Hepatocyte (in vitro differentiated cells): ENCODE results near the gene B4GALT4. TPM values are rescaled to one million over a fixed set of nuclear protein-coding genes. Genes with fewer than 3 reads are reported as not detected.
A peak's percentile ranks its signal among the peaks of the same experiment; 100 is the strongest.

Experiments used
- DNase-seq: peaks from one replicate; pipeline ENCODE4 v3.0.0-alpha.2; 2016; ENCODE audit warnings: low spot score
- H2AFZ ChIP-seq: fragments of 200-600 bp; sonication (generic); 2 replicates; pipeline ENCODE4 v1.6.0; 2016; ENCODE audit warnings: antibody characterized with exemption, mild to moderate bottlenecking
- H3K27ac ChIP-seq: fragments of 200-600 bp; sonication (generic); 2 replicates; pipeline ENCODE4 v1.5.1; 2016; ENCODE audit warnings: mild to moderate bottlenecking
- H3K27me3 ChIP-seq: fragments of 200-600 bp; sonication (generic); 2 replicates; pipeline ENCODE4 v1.6.1; 2016
- H3K36me3 ChIP-seq: fragments of 200-600 bp; sonication (generic); replicated peaks from 2 replicates; pipeline ENCODE4 v1.5.1; 2016; ENCODE audit warnings: low read depth; ENCODE audit not compliant: insufficient read depth
- H3K4me1 ChIP-seq: fragments of 200-600 bp; sonication (generic); 2 replicates; pipeline ENCODE4 v1.5.1; 2016; ENCODE audit warnings: mild to moderate bottlenecking, moderate library complexity; ENCODE audit not compliant: insufficient read depth
- H3K4me2 ChIP-seq: fragments of 200-600 bp; sonication (generic); 2 replicates; pipeline ENCODE4 v1.6.0; 2016
- H3K4me3 ChIP-seq: fragments of 200-600 bp; sonication (generic); 2 replicates; pipeline ENCODE4 v1.5.1; 2016; ENCODE audit warnings: mild to moderate bottlenecking
- H3K79me2 ChIP-seq: fragments of 200-600 bp; sonication (generic); 2 replicates; pipeline ENCODE4 v1.6.0; 2017; ENCODE audit warnings: mild to moderate bottlenecking
- H3K9me2 ChIP-seq: fragments of 200-600 bp; sonication (generic); replicated peaks from 2 replicates; pipeline ENCODE4 v1.6.0; 2017; ENCODE audit warnings: mild to moderate bottlenecking; ENCODE audit not compliant: insufficient read depth
- H3K9me3 ChIP-seq: fragments of 200-600 bp; sonication (generic); 2 replicates; pipeline ENCODE4 v1.5.1; 2016; ENCODE audit warnings: low read depth, mild to moderate bottlenecking
- H4K20me1 ChIP-seq: fragments of 200-600 bp; sonication (generic); 2 replicates; pipeline ENCODE4 v1.6.0; 2016; ENCODE audit warnings: mild to moderate bottlenecking; ENCODE audit not compliant: insufficient read depth, poor library complexity, severe bottlenecking
- EZH2 ChIP-seq: fragments of 200-600 bp; sonication (generic); IDR thresholded peaks from 2 replicates; pipeline ENCODE4 v1.6.1; 2016; ENCODE audit warnings: antibody characterized with exemption, mild to moderate bottlenecking, borderline replicate concordance
- EZH2phosphoT487 ChIP-seq: fragments of 200-600 bp; sonication (generic); IDR thresholded peaks from one replicate; pipeline ENCODE4 v1.6.1; 2018; ENCODE audit warnings: antibody characterized with exemption, mild to moderate bottlenecking, low read depth, moderate library complexity; ENCODE audit not compliant: unreplicated experiment, severe bottlenecking
- WGBS: methylation state at CpG from one replicate; pipeline ENCODE4 v1.1.6; 2016; ENCODE audit warnings: low lambda C conversion rate; ENCODE audit errors: missing lambda C conversion rate; 5-methylcytosine and 5-hydroxymethylcytosine counted together
- polyA plus RNA-seq: library from polyadenylated mRNA; unstranded; fragments of >200 nt; fragmentation: Nextera tagmentation; extraction: Ambion mirVana; gene quantifications from 2 replicates; pipeline ENCODE4 v1.2.1, GENCODE V29; 2016
- total RNA-seq: library from RNA; depleted of rRNA; stranded (reverse); fragments of >200 nt; gene quantifications from 2 replicates; pipeline ENCODE4 v1.2.3, GENCODE V29; 2014
- TF ChIP-seq, protein P1 (sequence below): fragments of 200-600 bp; sonication (generic); IDR thresholded peaks from 2 replicates; pipeline ENCODE4 v1.5.1; 2016; ENCODE audit warnings: antibody characterized with exemption, mild to moderate bottlenecking; ENCODE audit not compliant: poor library complexity

Gene B4GALT4
- total and polyA plus RNA-seq, 2 experiments from 2014 or later, result 54.0 to 55.7 TPM

DNA sequence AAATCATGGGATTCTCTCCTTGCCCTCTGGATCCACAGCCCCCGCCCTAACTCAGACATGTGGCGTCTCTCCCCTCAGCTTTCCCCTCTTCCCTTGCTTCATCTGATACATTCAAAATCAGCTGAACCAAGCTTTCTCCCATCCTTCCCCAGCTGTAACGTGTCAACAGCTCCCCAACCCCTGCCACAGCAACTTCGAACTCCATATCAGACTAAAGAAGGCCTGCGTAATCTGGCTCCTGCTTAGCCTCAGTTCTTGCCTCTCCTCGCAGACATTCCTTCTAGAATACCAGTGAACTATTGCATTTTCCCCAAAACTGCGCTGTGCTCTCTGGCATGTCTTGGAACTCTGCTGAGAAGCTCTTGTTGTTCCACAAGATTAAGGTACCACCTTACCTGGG, 18.3 kb downstream of the B4GALT4 start:
- H3K4me3 ChIP-seq, result no peak overlapping the region
- H2AFZ ChIP-seq, result no peak overlapping the region
- TF ChIP-seq EZH2, result no peak
- TF ChIP-seq, protein P1, sequence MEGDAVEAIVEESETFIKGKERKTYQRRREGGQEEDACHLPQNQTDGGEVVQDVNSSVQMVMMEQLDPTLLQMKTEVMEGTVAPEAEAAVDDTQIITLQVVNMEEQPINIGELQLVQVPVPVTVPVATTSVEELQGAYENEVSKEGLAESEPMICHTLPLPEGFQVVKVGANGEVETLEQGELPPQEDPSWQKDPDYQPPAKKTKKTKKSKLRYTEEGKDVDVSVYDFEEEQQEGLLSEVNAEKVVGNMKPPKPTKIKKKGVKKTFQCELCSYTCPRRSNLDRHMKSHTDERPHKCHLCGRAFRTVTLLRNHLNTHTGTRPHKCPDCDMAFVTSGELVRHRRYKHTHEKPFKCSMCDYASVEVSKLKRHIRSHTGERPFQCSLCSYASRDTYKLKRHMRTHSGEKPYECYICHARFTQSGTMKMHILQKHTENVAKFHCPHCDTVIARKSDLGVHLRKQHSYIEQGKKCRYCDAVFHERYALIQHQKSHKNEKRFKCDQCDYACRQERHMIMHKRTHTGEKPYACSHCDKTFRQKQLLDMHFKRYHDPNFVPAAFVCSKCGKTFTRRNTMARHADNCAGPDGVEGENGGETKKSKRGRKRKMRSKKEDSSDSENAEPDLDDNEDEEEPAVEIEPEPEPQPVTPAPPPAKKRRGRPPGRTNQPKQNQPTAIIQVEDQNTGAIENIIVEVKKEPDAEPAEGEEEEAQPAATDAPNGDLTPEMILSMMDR, result no peak
- TF ChIP-seq EZH2phosphoT487, result no peak
- H3K9me2 ChIP-seq, result no peaks in the 10 kb centered on the region
- H3K36me3 ChIP-seq, result peaks cover 3% of the 10 kb centered on the region
- peaks cover 17% of the 10 kb centered on the region for H3K79me2 ChIP-seq
- peak overlapping the region; percentile 29 for H3K27ac ChIP-seq
- H4K20me1 ChIP-seq, result no peaks in the 10 kb centered on the region
- peaks cover 8% of the 10 kb centered on the region for H3K4me1 ChIP-seq
- H3K27me3 ChIP-seq, result no peaks in the 10 kb centered on the region
- H3K4me2 ChIP-seq, result no peak overlapping the region
- WGBS, result 83% methylated on average over 7 of the region's 7 CpGs
- DNase-seq, result no peak
- H3K9me3 ChIP-seq, result no peaks in the 10 kb centered on the region

DNA sequence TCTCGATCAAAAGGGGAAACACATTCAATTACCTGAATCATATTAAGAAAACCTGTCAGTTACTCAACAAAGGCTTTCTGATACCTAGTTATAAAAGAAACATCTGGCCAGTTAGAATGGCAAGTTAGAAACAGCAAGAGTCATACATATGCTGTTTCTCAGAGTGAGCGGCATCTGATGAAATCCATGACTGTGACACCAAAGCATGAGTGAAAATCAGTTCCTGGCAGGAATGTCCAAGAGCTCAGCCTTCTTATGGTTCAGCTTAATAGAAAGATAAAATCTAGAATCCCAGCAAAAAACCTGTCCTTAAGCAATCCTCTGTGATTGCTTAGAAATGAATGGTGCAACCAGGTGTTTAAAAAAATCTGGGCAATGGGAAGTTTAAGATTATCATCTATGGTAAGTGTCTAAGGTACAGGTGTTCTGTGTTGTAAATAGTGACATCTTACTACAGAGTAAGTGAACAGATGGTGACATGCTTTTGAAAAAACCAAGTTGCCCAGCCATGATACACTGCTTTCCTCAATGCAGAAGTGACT, 18.8 kb downstream of the B4GALT4 start:
- no peak for DNase-seq
- H3K79me2 ChIP-seq, result peaks cover 17% of the 10 kb centered on the region
- 91% methylated on average over 2 of the region's 2 CpGs for WGBS
- H3K9me2 ChIP-seq, result no peaks in the 10 kb centered on the region
- peaks cover 8% of the 10 kb centered on the region for H3K4me1 ChIP-seq
- H3K9me3 ChIP-seq, result no peaks in the 10 kb centered on the region
- H2AFZ ChIP-seq, result no peak overlapping the region
- no peaks in the 10 kb centered on the region for H4K20me1 ChIP-seq
- TF ChIP-seq EZH2phosphoT487, result no peak
- no peak for TF ChIP-seq EZH2
- TF ChIP-seq, protein P1, result no peak
- peak overlapping the region; percentile 29 for H3K27ac ChIP-seq
- no peaks in the 10 kb centered on the region for H3K27me3 ChIP-seq
- H3K4me3 ChIP-seq, result no peak overlapping the region
- H3K36me3 ChIP-seq, result peaks cover 3% of the 10 kb centered on the region
- H3K4me2 ChIP-seq, result no peak overlapping the region

DNA sequence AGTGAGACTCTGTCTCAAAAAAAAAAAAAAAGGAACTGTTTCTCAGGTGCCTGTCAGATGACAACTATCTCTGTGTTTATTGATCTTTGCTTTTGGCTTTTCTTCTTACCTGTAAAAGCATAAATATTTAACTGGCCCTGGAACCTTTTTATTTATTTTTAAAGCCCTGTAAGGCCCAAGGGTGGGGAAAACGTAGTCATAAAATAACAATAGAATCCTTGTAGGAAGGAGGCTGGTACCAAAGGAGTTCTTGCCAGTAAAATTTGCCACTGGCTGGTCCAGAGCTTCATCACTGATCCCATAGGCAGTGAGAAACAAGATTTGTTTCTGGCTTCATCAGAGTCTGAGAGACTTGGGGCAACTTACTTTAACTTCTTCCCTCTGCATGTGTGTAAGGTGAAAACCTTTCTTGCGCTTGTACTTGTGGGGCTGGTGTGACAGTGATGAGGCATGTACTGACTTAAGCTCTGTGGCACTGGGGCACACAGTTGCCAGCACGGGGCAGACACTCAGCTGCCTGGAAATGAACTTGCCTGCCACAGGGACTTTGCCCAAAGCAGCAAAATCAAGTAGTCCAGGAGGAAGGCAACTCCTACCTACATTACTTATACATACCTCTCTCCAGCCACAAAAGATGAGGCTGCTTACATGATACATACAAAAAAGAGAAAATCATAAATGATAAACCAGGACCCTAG, 19.6 kb downstream of the B4GALT4 start:
- Histone ChIP-seq H3K27me3 (no peaks in the 10 kb centered on the region), H3K9me2 (no peaks in the 10 kb centered on the region), H4K20me1 (no peaks in the 10 kb centered on the region), H3K36me3 (peaks cover 3% of the 10 kb centered on the region), H3K27ac (peak overlapping the region; percentile 29), H2AFZ (no peak overlapping the region), H3K79me2 (peaks cover 16% of the 10 kb centered on the region), H3K9me3 (no peaks in the 10 kb centered on the region), H3K4me1 (peaks cover 8% of the 10 kb centered on the region), H3K4me3 (no peak overlapping the region), H3K4me2 (no peak overlapping the region)
- WGBS, result 69% methylated on average over 3 of the region's 3 CpGs
- no peak for DNase-seq
- no peak for TF ChIP-seq EZH2phosphoT487
- TF ChIP-seq EZH2, result no peak
- TF ChIP-seq, protein P1, result no peak
